ENCODE data around the gene CDC42. TPM values are rescaled to one million over a fixed set of nuclear protein-coding genes. Genes with fewer than 3 reads are reported as not detected.
"Not testable (repeated sequence)": the region's sequence is repeated elsewhere in the genome, so short reads cannot be mapped to it uniquely, and the experiment has no call there.

CDC42 gene
- total RNA-seq, 1 donor = 432 TPM

DNA sequence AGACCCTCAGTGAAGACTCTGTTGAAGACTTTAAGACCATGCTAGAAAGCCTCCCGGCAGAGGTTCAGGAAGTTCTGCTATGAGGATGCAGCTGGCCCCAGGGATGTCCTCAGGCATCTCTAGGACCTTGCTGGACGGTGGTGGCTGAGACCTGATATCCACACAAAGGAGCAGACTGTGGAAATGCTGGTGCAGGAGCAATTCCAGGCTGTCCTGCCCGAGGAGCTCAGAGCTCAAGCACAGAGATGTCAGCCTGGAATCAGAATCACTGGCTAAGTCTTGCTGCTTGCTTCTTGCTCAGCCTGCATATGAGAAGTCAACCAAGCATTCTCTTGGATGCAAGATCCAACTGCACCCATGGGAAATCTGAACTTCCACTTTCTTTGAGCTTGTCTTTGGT lies 22.0 kb upstream of the CDC42 start:
- no peak overlapping the region for H2AFZ ChIP-seq (ENCODE audit: low read length)
- H3K9me3 ChIP-seq (ENCODE audit: low read depth, low read length) = no peaks in the 10 kb centered on the region
- no peak overlapping the region for H3K27ac ChIP-seq (ENCODE audit: low read depth, low read length)
- no peaks in the 10 kb centered on the region for H3K36me3 ChIP-seq (ENCODE audit: insufficient read depth, low read length)
- H3K4me2 ChIP-seq (ENCODE audit: insufficient read depth, low read length) = no peak overlapping the region
- no peaks in the 10 kb centered on the region for H3K27me3 ChIP-seq (ENCODE audit: insufficient read depth, low read length)
- H3K4me3 ChIP-seq (ENCODE audit: insufficient read depth, low read length) = no peak overlapping the region
- H4K20me1 ChIP-seq (ENCODE audit: insufficient read depth, low read length) = no peaks in the 10 kb centered on the region
- DNase-seq (ENCODE audit: insufficient read length, low spot score, missing footprints) = no peak
- peaks cover 5% of the 10 kb centered on the region for H3K4me1 ChIP-seq (ENCODE audit: insufficient read depth, low read length)
- peaks cover 5% of the 10 kb centered on the region for H3K79me2 ChIP-seq (ENCODE audit: insufficient read depth, low read length)
- TF ChIP-seq, protein P1, sequence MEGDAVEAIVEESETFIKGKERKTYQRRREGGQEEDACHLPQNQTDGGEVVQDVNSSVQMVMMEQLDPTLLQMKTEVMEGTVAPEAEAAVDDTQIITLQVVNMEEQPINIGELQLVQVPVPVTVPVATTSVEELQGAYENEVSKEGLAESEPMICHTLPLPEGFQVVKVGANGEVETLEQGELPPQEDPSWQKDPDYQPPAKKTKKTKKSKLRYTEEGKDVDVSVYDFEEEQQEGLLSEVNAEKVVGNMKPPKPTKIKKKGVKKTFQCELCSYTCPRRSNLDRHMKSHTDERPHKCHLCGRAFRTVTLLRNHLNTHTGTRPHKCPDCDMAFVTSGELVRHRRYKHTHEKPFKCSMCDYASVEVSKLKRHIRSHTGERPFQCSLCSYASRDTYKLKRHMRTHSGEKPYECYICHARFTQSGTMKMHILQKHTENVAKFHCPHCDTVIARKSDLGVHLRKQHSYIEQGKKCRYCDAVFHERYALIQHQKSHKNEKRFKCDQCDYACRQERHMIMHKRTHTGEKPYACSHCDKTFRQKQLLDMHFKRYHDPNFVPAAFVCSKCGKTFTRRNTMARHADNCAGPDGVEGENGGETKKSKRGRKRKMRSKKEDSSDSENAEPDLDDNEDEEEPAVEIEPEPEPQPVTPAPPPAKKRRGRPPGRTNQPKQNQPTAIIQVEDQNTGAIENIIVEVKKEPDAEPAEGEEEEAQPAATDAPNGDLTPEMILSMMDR (IDR thresholded peaks at IDR 0.05; ENCODE audit: extremely low read depth, low read depth, low read length) = no peak

DNA sequence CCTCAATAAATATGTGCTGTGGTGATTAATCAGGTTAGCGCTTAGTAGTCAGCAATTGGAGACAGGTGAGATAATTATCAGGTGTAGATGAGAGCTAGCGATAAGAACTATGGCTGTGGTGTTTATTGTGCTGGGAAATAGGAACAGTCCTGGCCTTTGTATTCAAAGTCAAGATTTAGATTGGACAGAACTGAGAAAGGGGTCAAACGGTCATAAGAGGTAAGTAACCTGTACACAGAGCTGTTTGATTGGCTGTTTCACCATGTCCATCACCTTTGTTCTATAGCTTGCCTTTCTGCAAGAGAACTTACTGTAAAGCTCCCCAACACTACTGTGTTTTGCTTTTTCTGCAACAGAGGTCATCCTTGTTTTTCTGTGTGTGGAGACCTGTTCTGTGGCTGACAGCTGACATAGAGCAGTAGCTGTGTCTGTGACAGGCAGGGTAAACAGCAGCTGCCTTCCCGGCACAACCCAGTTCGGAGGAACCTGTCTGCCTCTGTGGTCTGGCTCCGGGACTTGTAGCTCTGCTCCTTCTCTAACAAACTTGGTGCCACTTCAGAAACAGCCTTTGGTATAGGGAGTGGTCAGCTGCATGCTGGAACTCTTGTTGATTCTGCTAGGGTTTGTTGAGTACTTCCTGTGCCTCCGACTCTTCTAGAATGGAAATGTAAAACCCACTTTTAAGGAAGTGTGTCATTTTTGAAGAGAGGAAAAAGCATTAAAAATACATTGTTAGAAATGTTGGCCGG lies 21.1 kb upstream of the CDC42 start:
- Histone ChIP-seq H3K9me3 (ENCODE audit: low read depth, low read length) (no peaks in the 10 kb centered on the region), H3K4me1 (ENCODE audit: insufficient read depth, low read length) (peaks cover 2% of the 10 kb centered on the region), H3K4me2 (ENCODE audit: insufficient read depth, low read length) (no peak overlapping the region), H2AFZ (ENCODE audit: low read length) (no peak overlapping the region), H3K79me2 (ENCODE audit: insufficient read depth, low read length) (peaks cover 2% of the 10 kb centered on the region), H4K20me1 (ENCODE audit: insufficient read depth, low read length) (no peaks in the 10 kb centered on the region), H3K27me3 (ENCODE audit: insufficient read depth, low read length) (no peaks in the 10 kb centered on the region), H3K27ac (ENCODE audit: low read depth, low read length) (no peak overlapping the region), H3K4me3 (ENCODE audit: insufficient read depth, low read length) (no peak overlapping the region), H3K36me3 (ENCODE audit: insufficient read depth, low read length) (no peaks in the 10 kb centered on the region)
- TF ChIP-seq, protein P1 (IDR thresholded peaks at IDR 0.05; ENCODE audit: extremely low read depth, low read depth, low read length) = no peak
- DNase-seq (ENCODE audit: insufficient read length, low spot score, missing footprints) = no peak

DNA sequence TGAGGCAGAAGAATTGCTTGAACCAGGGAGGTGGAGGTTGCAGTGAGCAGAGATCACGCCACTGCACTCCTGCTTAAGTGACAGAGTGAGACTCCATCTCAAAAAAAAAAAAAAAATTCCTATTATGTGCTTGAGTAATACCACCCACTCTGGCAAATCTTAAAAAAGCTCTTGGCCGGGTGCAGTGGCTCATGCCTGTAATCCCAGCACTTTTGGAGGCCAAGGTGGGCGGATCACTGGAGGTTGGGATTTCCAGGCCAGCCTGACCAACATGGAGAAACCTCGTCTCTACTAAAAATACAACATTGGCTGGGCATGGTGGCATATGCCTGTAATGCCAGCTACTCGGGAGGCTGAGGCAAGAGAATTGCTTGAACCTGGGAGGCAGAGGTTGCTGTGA lies 17.7 kb upstream of the CDC42 start:
- H3K27me3 ChIP-seq (ENCODE audit: insufficient read depth, low read length); H3K9me3 ChIP-seq (ENCODE audit: low read depth, low read length); H4K20me1 ChIP-seq (ENCODE audit: insufficient read depth, low read length); H3K4me2 ChIP-seq (ENCODE audit: insufficient read depth, low read length); H3K79me2 ChIP-seq (ENCODE audit: insufficient read depth, low read length); H3K4me1 ChIP-seq (ENCODE audit: insufficient read depth, low read length); H3K4me3 ChIP-seq (ENCODE audit: insufficient read depth, low read length); H3K27ac ChIP-seq (ENCODE audit: low read depth, low read length); DNase-seq (ENCODE audit: insufficient read length, low spot score, missing footprints); H3K36me3 ChIP-seq (ENCODE audit: insufficient read depth, low read length); H2AFZ ChIP-seq (ENCODE audit: low read length): not testable (repeated sequence)

DNA sequence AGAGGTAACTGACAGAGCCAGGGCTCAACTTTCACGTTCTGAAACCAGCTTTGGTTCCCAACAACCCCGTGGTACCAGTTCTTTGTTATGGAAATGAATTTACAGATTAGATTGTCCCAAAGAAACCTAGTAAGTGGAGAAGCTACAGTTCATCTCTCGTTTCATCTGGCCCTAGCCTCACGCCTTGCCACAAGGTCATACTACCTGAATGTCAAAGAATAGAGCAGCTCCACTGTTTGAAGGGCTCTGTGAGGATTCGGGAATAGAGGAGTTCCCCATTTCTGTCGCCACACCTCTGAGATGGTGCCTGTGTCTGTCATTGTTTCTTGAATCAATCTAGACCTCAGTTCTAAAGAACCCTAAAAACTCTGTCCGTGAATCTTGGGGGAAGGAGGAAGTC lies 15.0 kb upstream of the CDC42 start:
- Histone ChIP-seq H3K27ac (ENCODE audit: low read depth, low read length) (no peak overlapping the region), H3K4me3 (ENCODE audit: insufficient read depth, low read length) (no peak overlapping the region), H3K4me1 (ENCODE audit: insufficient read depth, low read length) (no peaks in the 10 kb centered on the region), H3K36me3 (ENCODE audit: insufficient read depth, low read length) (no peaks in the 10 kb centered on the region), H3K27me3 (ENCODE audit: insufficient read depth, low read length) (no peaks in the 10 kb centered on the region), H3K4me2 (ENCODE audit: insufficient read depth, low read length) (no peak overlapping the region), H2AFZ (ENCODE audit: low read length) (peak overlapping the region; percentile 49), H3K9me3 (ENCODE audit: low read depth, low read length) (no peaks in the 10 kb centered on the region), H4K20me1 (ENCODE audit: insufficient read depth, low read length) (no peaks in the 10 kb centered on the region), H3K79me2 (ENCODE audit: insufficient read depth, low read length) (no peaks in the 10 kb centered on the region)
- DNase-seq (ENCODE audit: insufficient read length, low spot score, missing footprints) = no peak
- TF ChIP-seq, protein P1 (IDR thresholded peaks at IDR 0.05; ENCODE audit: extremely low read depth, low read depth, low read length) = no peak
